Astrocyte (in vitro differentiated cells and primary cell): ENCODE data around the gene RASA2.

ENCODE experiments used
- EZH2 ChIP-seq: IDR thresholded peaks from 2 replicates; pipeline ENCODE4 v1.6.1; 2012; ENCODE audit warnings: mild to moderate bottlenecking, low read length, inconsistent platforms; ENCODE audit not compliant: insufficient read depth
- TF ChIP-seq, protein P1 (sequence below): IDR thresholded peaks from 2 replicates; pipeline ENCODE4 v1.5.1; 2011; ENCODE audit warnings: low read depth, mild to moderate bottlenecking, inconsistent platforms, low read length, moderate library complexity; ENCODE audit not compliant: insufficient read depth

DNA sequence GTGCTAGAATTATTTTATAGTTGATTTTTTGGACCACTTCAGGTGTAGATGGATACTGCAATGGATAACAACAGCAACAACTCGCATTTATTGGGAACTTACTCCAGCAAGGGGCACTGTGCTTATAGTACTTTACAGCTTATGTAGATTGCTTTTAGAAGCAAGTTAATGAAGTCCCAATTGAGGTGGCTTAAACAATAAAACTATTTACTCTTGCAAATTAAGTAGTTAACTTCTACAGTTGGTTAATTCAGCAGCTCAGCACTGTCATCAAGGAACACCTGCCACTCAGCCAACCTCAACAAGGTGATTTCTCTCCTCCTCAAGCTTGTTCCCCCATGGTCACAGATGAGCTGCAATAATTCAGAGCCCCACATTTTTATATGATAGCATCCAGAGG, 124.1 kb downstream of the RASA2 start:
- TF ChIP-seq, protein P1, sequence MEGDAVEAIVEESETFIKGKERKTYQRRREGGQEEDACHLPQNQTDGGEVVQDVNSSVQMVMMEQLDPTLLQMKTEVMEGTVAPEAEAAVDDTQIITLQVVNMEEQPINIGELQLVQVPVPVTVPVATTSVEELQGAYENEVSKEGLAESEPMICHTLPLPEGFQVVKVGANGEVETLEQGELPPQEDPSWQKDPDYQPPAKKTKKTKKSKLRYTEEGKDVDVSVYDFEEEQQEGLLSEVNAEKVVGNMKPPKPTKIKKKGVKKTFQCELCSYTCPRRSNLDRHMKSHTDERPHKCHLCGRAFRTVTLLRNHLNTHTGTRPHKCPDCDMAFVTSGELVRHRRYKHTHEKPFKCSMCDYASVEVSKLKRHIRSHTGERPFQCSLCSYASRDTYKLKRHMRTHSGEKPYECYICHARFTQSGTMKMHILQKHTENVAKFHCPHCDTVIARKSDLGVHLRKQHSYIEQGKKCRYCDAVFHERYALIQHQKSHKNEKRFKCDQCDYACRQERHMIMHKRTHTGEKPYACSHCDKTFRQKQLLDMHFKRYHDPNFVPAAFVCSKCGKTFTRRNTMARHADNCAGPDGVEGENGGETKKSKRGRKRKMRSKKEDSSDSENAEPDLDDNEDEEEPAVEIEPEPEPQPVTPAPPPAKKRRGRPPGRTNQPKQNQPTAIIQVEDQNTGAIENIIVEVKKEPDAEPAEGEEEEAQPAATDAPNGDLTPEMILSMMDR: no peak
- no peak for TF ChIP-seq EZH2
